MM.1S (cell line): Measurements from ENCODE around the gene BCAS3.

ENCODE experiments used
- CTCF ChIP-seq: fragments of 300-600 bp; sonication (generic); IDR thresholded peaks from 2 replicates; pipeline ENCODE4 v1.5.1; 2016; ENCODE audit warnings: antibody characterized with exemption, low read length, mixed read lengths
- EZH2 ChIP-seq: fragments of 300-600 bp; sonication (generic); optimal IDR thresholded peaks from 2 replicates; pipeline ENCODE3; 2017; ENCODE audit warnings: low read depth, mild to moderate bottlenecking, antibody characterized with exemption, low read length, mixed read lengths

GRCh38 chr17:61380836-61381525, 703.3 kb downstream of the BCAS3 start:
- no peak for TF ChIP-seq CTCF
- TF ChIP-seq EZH2: no peak
